Lung microvascular endothelial cell (primary cell): ENCODE measurements around the gene SND1. TPM values are rescaled to one million over a fixed set of nuclear protein-coding genes. Genes with fewer than 3 reads are reported as not detected.

Source experiments
- DNase-seq, 2 donors: peaks; one replicate each; pipeline versions ENCODE4 v3.0.0 to v3.0.0-alpha.2; 2010; ENCODE audit warnings: low read depth in 2 of 2
- total RNA-seq: library from RNA; depleted of rRNA; stranded (reverse); fragments of >200 nt; gene quantifications from 2 replicates; pipeline ENCODE4 v1.2.1, GENCODE V29; 2014

The SND1 gene
- total RNA-seq, 1 donor from 2014 or later, result 105 TPM

- no peak for DNase-seq
Measured at GRCh38 chr7:128036226-128036940, 384.4 kb downstream of the SND1 start.

- DNase-seq, result no peak
Measured at GRCh38 chr7:128037081-128037480, 385.1 kb downstream of the SND1 start.

GRCh38 chr7:128037880-128038619 lies 386.1 kb downstream of the SND1 start:
- no peak for DNase-seq

GRCh38 chr7:128039544-128039953 lies 387.6 kb downstream of the SND1 start:
- DNase-seq, result no peak

- no peak for DNase-seq
Measured at GRCh38 chr7:128040205-128040604, 388.2 kb downstream of the SND1 start.

GRCh38 chr7:128041203-128041602 lies 389.2 kb downstream of the SND1 start:
- DNase-seq, result peak; percentile 28 to 73

DNA sequence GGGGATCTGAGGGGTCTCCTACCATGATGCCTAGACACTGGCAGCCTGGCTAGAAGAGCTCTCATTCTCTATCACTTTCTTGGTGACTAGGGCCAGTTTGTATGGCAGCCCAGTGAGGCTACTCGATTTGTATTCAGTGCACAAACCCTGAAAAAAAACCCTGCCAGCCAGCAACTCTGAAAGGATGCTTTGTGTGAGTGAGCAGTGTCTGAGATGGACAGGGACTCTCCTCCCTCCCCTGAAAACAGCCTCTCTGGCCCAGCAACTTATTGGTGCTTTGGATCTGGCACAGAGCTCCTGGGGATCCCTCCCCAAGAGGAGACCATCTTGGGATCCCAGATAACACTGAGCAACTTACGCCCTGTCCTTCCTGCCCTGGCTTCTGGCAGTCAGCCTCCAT lies 390.0 kb downstream of the SND1 start:
- no peak for DNase-seq

DNA sequence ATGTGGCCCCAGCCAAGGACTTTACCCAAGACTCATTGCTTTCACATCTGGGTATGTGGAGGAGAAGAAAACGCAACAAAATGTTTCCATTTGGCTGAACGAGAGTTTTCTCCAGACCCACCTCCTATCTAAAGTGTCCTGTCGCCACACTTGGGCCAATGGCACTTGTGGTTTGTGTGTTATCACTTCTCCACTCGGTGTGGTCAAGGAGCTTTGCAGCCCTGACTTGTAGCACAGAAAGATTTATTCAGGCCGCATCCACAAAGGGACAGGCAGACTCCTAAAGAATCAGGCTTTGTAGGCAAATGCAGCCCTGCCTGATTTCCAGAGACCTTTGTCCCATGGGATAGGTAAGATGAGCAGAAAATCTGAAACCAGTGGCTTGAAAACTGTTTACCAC lies 392.1 kb downstream of the SND1 start:
- no peak for DNase-seq

GRCh38 chr7:128045158-128045557 lies 393.2 kb downstream of the SND1 start:
- DNase-seq, result no peak

DNA sequence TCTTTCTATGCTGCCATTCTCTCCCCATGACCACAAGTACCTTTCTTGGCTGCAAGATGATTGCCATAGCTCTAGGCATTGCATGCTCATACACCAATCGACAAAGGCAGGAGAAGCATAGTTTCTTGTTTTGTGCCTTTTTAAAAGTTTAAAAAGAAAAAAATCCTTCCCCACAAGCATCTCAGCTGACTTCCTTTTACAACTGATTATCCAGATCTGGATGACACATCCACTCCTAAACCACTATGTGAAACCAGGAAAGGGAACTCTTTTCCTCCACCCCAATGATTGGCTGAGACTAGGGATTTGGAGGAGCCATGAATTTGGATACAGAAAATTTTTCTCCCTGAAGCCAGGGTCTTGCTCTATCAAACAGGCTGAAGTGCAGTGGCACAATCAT lies 393.8 kb downstream of the SND1 start:
- peak in 1 of 2 donors; percentile 44 for DNase-seq

DNA sequence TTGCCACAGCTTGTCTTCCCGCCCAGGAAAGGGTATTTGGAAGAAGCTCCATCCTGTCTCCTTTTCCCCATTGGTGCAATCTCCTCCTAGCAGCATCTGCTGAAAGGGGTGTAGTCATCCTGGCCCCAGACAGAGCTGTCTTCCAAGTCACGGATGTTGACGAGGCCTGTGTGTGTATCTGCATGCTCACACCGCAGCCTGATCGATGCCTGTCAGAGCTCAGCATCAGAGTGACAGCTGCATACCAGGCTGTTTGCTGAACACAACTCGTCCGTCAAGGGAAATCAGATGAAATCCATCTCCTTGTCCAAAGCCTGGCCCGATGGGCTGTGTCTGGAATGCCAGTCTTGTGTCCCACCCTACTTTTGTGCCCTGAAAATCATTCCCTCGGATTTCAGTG lies 400.4 kb downstream of the SND1 start:
- DNase-seq, result no peak

DNA sequence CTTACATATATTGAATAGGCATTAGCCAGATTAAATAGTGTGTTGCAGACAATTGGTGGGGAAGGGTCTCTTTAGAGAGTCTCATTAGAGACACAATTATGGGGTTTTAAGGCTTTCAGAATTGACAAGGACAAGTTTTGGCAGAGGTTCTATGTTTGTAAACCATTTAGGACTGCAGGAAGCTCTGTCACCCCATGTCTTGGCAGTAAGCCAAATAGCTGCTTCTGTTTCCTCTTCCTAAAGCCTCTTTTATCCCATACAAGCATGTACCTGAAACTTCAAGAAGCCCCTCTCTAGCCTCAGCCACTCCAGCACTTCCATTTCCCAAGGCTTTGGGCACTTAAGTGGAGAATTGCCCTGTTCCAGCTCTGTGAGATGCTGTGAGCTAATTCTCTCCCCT lies 401.0 kb downstream of the SND1 start:
- DNase-seq, result peak; percentile 73 to 90

DNA sequence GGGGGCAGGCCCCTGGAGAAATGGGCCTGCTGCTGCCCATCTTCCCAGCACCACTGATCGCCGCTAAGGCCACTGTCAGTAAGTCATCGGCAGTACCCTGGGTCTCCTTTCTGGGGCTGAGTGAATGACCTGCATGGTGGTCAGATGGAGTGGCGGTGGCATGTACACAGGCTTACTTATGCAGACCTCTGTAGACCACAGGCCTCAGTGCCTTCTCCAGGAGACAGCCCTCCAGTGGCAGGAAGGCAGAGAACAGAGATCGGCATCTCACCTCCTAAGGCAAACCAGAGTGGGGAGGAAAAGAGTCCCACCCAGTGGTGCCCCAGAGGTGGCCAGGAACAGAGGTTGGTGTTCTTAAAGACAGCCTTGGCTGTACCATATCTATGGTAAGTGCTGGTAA lies 402.0 kb downstream of the SND1 start:
- DNase-seq, result no peak

DNA sequence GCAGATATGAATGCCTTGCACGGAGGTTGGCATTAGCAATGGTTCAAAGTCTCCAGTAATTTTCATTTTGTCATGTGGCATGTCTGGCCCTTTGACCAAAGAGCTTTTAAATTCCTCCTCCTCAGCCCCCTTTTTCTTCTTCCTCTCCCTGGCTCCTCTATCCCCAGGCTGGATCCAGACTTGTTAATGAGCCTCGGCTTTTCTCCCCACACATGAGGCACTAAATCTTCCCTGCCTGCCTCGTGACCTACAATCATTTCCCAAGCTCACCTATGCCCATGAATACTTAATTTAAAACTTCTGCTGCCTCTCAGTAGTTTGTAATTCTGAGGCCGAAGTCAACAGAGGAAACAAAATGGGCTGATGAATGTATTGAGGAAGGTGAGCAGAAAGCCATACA lies 402.5 kb downstream of the SND1 start:
- no peak for DNase-seq

GRCh38 chr7:128055637-128056036 lies 403.6 kb downstream of the SND1 start:
- DNase-seq, result peak in 1 of 2 donors; percentile 48

GRCh38 chr7:128056901-128057300 lies 404.9 kb downstream of the SND1 start:
- DNase-seq, result no peak

DNA sequence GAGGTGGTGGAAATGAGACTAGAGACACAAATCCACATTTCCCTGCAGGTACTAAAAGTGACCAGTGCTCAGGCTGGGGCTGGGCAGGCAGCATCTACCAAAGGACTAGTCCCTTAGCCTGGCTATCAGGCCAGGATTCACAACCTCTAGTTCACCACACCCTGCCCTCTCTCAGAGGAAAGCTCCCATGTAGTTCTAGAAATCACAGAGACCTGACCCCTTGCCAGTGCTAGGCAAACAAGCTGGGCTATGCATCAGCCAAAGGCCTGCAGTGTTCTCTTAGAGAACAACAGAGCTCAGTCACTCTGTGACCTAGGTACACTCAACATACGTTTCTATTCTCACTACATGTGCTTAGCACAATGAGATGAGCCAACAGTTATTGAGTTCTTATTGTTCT lies 405.9 kb downstream of the SND1 start:
- DNase-seq, result no peak

GRCh38 chr7:128059143-128059988 lies 407.4 kb downstream of the SND1 start:
- no peak for DNase-seq

DNA sequence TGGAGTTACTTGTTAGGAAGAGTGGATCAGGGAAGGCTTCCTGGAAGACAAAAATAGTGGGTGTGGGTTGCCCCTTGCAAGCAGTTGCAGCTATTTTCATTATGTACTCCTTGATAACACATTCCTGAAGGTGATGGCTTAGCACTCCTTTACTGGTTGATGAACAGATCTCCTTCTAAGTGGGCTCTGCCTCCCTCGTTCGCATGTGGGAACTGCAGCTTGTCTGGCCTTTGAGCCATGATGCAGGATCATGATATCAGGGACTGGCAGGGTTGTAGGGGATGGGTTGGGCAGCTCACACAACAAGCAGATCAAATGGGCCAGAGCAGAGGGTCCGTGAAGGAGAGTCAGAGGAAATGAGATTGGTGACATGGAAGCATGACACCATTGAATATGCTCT lies 408.0 kb downstream of the SND1 start:
- DNase-seq, result no peak

GRCh38 chr7:128063088-128063487 lies 411.1 kb downstream of the SND1 start:
- no peak for DNase-seq

DNA sequence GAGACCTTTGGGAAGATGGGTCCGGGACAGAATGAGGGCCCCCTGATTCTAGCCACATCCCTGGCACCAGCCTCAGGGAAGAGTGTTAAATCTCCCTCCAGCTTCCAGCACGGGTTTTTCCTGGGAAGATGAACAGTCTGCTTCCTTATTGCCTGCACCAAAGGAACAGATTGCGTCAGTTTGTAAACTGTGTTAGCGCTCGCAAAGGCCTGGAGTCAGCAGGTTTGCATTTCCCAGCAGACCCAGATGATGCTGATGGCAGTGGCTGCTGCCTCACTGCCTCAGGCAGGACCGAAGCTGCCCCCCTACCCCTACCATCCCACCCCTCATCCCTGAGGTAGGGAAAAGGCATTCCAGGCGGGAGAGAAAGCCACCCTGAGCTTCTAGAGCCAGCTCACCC lies 413.9 kb downstream of the SND1 start:
- DNase-seq, result no peak

GRCh38 chr7:128066395-128066794 lies 414.4 kb downstream of the SND1 start:
- DNase-seq, result no peak
